CD1c-positive myeloid dendritic cell (primary cell): ENCODE data around the gene FIS1.

Source experiments
- DNase-seq: peaks from one replicate; pipeline ENCODE4 v3.0.0-alpha.2; 2016; ENCODE audit errors: extremely low spot score

Gene FIS1

DNA sequence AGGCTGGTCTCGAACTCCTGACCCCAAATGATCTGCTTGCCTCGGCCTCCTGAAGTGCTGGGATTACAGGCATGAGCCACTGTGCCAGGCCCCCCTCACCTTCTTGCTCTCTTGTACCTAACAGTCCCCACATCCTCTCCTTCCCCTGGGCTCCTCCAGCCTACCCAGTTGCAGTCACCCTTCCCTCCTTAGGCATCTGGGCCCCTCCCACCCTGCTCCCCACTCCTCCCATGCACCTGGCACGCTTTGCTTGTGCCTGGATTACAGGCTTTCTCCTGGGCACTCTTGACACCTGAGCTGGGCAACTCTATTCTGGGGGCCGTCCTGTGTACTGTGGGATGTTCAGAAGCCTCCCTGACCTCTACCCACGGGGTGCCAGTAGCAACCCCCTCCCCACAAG, 10.2 kb downstream of the FIS1 start:
- DNase-seq: no peak

DNA sequence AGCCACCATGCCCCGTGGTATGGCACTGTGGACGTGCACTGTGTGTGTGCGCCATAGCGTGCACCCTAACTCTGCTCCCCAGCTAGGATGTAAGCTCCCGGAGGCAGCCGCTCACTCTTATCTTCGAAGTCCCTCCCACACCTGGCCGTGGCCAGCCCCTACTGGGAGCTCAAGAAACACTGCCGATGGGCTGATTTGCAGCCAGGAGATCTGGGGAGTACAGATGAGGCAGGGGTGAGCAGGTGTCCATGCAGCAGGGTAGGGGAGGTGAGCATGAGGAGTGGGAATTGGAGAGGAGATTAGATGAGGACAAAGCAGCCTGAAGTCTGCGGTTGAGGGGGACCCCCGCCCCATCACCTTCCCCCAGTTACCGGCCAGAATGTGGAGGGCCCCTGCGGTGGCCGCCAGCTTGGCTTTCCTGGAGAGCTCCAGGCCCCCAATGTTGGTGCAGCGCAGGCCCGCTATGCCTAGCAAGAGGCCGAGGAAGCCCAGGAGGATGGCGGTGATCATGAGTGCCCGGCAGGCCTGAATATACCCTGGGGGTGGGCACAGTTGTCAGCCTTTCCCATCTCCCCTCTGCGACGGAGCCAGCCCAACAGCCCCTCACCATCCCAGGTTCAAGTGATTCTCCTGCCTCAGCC, 10.9 kb downstream of the FIS1 start:
- DNase-seq: no peak

DNA sequence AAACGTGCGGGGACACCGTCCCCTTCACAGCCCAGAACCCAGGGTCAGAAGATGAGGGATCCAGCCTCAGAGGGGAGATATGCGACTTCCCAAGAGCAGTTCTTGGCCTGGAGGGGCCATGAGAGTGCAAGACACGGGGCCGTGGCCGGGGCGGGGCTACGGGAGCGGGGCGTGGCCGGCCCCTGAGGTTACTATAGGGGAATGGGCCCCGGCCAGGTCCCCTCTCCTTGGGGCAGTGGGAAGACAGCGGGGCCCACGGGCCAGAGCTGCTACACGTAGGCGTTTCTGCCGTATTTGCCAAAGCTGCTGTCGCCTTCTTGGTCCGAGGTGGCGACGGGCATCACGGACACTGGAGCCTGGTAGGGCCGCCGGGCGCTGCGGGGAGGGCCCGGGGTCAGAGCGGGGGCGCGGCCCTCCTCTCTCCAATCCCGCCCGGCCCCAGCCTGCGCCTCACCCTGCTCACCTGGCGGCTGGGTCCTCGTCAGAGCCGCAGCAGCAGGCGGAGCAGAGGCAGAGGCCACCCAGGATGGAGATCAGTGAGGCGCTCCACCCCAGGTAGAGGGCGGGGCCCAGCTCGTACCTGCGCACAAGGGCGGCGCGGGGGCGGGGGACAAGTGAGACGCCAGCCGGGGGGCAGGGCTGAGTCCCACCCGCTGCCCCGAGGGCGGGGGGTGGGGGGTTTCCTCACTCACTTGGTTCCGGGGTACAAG, 12.6 kb downstream of the FIS1 start:
- DNase-seq: no peak

GRCh38 chr7:101231644-101232043, 13.2 kb downstream of the FIS1 start:
- no peak for DNase-seq

- no peak for DNase-seq
Measured at GRCh38 chr7:101226721-101227120, 18.2 kb downstream of the FIS1 start.

GRCh38 chr7:101225650-101226049, 19.2 kb downstream of the FIS1 start:
- no peak for DNase-seq

DNA sequence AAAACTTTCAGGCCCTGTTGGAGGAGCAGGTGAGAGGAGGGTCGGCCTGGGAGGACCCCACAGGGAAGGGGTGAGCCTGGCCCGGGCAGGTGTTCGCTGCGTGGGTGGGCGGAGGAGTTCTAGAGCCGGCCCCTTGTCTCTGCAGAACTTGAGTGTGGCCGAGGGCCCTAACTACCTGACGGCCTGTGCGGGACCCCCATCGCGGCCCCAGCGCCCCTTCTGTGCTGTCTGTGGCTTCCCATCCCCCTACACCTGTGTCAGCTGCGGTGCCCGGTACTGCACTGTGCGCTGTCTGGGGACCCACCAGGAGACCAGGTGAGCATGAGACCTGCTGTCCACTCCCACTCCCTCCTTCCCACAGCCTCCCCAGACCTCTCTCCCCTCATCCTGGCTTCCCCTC, 21.4 kb downstream of the FIS1 start:
- no peak for DNase-seq

DNA sequence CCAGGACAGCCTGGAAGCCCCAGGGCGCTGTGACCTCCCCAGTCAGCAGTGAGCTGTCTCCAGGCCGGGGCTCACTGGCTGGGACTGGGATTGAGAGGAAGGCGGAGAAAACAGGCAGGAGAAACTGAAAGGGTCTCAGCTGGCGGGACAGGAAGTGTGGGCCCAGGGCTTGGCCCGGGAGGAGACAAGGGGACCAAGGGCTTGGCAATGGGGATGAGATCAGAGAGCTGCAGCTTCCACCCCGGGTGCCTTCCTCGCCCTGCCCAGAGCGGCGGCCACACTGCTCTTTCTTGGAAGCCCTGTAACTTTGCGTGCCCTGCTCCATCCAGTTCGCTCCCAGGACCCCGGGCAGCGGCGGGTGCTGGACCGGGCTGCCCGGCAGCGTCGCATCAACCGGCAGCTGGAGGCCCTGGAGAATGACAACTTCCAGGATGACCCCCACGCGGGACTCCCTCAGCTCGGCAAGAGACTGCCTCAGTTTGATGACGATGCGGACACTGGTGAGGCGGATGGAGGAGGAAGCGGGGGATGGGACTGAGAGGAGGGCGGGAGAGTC, 22.5 kb downstream of the FIS1 start:
- DNase-seq: no peak

DNA sequence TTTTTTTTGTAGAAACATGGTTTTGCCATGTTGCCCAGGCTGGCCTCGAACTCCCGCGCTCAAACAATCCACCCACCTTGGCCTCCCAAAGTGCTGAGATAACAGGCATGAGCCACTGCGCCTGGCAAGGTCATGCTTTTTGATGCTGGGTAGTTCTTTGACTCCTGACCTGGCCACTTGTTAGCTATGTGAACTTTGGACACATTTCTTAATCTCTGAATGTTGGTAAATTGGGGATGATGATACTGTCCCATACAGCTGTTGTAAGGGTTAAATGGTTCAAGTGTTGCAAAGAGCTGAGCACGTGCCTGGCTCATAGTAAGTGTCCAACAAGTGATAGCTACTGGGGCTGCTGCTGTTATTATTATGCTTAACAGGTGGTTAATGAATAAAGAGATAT, 24.6 kb downstream of the FIS1 start:
- DNase-seq: no peak

DNA sequence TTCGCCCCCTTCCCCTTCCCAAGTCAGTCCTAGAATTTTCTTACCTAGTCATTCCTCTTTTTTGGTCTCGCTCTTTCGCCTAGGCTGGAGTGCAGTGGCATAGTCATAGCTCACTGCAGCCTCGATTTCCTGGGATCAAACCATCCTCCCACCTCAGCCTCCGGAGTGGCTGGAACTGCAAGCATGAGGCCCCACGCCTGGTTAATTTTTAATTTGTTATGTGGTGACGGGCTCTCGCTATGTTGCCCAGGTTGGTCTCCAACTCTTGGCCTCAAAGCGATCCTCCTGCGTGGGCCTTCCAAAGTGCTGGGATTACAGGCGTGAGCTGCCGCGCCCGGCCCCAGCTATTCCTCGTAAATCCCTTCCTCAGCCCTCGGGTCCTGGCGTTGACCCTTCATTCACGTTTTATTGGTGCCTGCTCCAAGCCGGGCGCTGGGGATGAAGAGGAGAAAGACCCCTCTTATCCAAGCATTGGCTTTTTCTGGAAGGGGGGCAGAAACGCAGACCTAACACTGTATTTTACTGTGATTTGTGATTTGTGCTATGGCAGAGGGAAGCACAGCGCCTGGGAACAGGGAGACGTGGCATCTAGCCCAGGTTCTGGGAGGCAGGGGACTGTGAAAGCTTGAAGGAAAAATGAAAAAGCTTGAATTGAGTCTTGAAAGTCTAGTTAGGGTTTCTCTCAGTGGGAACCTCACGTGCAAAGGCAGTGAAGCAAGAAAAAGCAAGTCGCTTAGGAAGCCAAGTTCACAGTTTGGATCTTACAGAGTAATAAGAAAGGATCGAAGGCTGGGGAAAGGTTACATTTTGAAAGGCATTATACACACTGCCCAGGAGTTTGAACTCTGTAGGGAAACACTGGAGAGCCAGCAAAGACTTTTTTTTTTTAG, 26.4 kb downstream of the FIS1 start:
- DNase-seq: no peak

DNA sequence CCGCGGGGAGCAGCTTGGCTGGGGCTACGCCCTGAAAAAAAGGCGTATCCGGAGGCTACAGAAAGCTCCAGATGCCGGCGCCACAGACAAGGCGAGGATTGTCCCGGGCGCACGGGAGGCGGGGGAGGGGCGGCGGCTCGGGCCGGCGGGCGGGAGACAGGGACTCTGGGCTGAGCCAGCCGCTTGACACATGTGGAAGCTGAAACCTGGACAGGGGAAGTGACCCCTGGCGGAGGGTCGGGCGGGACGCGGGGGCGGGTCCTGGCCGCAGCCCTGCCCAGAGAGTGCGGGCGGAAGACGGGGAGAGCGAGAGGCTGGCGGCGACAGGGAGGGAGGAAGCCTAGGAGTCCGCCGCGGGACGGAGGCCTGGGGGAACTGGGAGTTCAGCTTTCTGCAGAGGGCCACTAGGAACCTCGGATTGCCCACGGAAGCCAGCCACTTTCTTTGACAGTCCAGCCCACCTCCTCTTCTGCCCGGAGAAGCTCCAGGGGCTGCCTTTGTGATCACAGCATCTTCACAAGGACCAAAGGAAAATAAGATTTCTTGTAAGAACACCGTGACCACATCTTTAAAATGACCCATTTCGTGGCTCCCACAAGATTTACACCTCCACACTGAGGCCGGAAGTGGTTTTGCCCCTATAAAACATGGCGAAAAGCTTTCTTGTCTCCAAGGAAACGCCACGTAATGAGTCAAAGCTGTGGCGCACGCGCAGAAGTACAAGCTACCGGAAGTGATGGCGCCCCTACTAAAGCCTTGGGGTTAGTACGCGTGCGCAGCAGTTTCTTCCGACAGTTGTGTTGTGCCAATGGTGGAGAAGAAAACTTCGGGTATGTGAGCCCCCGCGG, 27.3 kb downstream of the FIS1 start, which contains the start of the genes PLOD3 and ZNHIT1:
PLOD3 (minus strand) TSS at position 194 of the 848 bp plus-strand sequence. CDS start 307 bp downstream, outside the sequence.
ZNHIT1 (plus strand) TSS at position 778 of the 848 bp plus-strand sequence; CDS start at position 809, 31 bp downstream.
- DNase-seq: peak; percentile 100

GRCh38 chr7:101216860-101217387, 28.0 kb downstream of the FIS1 start:
- no peak for DNase-seq

- peak; percentile 46 for DNase-seq
Measured at GRCh38 chr7:101216001-101216859, 28.7 kb downstream of the FIS1 start.

DNA sequence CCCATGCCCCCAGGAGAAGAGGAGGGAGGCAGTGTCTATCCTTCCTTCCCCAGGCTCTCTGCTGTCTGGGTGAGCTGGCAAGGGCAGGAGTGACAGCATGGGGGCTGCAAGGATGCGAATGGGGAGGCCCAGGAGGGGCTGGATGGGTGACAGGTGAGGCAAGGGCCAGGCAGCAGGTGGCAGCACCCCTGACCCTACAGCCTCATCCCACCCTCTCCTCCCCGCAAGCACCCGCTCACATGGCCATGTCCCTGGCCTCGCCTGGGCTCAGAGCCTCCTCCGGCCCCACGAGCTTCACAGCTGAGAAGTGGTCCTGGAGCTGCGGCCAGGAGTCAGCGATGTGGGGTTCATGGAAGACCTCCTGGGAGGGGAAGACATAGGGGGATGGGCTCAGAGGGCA, 32.9 kb downstream of the FIS1 start:
- no peak for DNase-seq

GRCh38 chr7:101211501-101211900, 33.4 kb downstream of the FIS1 start:
- DNase-seq: no peak

GRCh38 chr7:101210143-101210542, 34.7 kb downstream of the FIS1 start:
- no peak for DNase-seq

DNA sequence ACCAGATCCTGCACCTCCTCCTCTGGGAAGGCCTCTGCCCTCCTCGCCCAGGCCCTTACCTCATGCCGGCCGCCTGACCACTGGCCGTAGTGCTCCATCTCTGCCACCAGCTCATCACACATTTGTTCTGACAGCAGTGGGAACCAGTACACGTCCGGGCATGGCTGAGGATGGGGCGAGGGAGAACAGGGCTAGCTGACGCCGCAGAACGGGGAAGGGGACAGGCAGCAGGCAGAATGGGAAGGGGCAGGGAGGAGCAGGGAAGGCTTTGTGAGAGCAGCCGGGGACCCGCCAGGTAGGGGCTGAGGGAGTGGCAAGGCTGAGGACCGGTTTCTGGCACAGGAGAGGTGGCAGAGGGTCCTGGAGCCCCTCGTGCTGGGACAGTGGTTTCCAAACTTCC, 36.1 kb downstream of the FIS1 start:
- DNase-seq: no peak

DNA sequence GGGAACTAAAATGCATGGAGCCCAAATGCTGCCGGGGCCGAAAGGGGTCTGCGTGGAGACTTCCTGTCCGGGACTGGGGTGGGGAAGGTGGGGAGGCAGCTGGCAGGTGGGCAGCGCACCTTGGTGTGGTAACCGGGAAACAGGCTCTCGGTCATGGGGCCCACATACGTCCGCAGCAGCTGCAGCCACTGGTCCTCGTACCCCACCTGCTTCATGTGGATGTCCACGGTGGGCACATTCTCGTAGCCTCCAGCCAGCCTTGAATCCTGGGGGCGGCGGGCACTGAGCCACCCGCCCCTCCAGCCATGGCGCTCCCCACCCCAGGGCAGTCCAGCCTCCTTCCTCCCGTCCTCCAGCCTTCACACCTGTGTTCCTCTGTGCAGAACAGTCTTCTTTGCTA, 37.4 kb downstream of the FIS1 start:
- no peak for DNase-seq

DNA sequence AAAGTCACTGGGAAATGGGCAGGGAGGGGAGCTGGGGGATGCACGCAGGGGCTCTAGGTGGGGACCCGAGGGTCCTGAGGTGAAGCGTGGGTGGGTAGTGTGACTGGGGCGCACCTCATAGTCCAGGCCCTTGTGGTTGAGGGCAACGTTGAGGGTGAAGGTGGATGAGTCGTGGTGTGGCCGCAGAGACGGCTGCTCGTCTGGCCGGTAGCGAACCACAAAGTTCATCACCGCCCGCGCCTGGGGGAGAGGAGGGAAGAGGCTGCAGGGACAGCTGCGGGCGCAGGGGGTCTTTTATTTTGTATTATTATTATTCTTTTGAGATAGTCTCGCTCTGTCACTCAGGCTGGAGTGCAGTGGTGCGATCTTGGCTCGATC, 38.2 kb downstream of the FIS1 start:
- no peak for DNase-seq
